Endothelial cell of umbilical vein (primary cell): ENCODE results near the gene FXYD4.

Source experiments
- CTCF ChIP-seq, 2 donors: IDR thresholded peaks; 1 replicate in 1 of 2; 2 replicates in 1 of 2; pipeline ENCODE4 v1.5.1; 2011; ENCODE audit warnings: low read length in 2 of 2, mild to moderate bottlenecking in 2 of 2, moderate library complexity in 2 of 2, control low read depth in 1 of 2, inconsistent platforms in 1 of 2, low read depth in 1 of 2; ENCODE audit not compliant: insufficient read depth in 1 of 2; ENCODE audit errors: extremely low read depth in 1 of 2
- MYC ChIP-seq: IDR thresholded peaks from one replicate; pipeline ENCODE4 v1.6.1; 2011; ENCODE audit warnings: mild to moderate bottlenecking, low read depth, low read length

DNA sequence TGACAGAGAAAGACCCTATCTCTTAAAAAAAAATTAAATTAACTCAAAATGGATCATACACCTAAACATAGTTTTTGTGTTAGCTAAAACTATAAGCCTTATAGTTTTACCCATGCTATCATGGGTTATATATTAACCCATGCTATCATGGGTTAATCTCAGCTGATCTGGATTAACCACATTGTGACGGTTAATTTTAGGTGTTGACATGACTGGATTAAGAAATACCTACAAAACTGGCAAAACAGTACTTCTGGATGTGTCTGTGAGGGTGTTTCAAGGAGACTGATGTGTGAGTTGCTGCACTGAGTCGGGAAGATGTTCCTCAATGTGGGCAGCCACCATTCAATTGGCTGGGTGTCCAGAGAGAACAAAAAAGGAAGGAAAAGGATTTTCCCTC lies 44.3 kb upstream of the FXYD4 start:
- TF ChIP-seq CTCF (IDR thresholded peaks at IDR 0.05; ENCODE audit: extremely low read depth in 1 of 2, insufficient read depth in 1 of 2, low read depth in 1 of 2, low read length in 2 of 2) (no peak), MYC (no peak)
